ENCODE results near the gene TMEM239.

DNA sequence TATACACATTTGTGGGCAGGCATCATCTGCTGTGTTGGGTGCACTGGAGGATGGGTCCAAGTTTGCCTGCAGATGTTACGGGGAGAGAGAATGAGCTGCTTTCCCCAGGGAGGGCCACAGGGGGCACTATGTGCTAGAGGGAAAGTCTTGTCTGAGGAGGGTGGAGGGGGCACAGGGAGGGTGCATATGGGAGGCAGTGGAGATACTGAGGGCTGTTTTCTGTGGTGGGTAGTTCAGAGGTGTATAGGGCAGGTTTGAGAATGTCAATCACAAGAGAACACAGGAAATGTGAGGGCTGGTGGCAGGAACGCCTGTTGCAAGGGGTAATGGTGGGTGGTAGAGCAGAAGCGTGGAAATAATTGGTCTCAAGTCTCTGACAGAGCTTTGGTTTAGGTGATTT lies 49.5 kb downstream of the TMEM239 start:
- TF ChIP-seq POLR2A (IDR thresholded peaks at IDR 0.05; ENCODE audit: low read depth) (no peak), CTCF (IDR thresholded peaks at IDR 0.05) (no peak), EP300 (IDR thresholded peaks at IDR 0.05) (no peak), POLR2AphosphoS5 (IDR thresholded peaks at IDR 0.05) (no peak)

Data from esophagus muscularis mucosa (tissue), 4 donors.